T-cell (primary cell): ENCODE measurements around the gene ADAP1. TPM values are rescaled to one million over a fixed set of nuclear protein-coding genes. Genes with fewer than 3 reads are reported as not detected.
"Not testable (repeated sequence)": the region's sequence is repeated elsewhere in the genome, so short reads cannot be mapped to it uniquely, and the experiment has no call there.

Source experiments
- ATAC-seq, 4 experiments: fragments of 200-7000 bp in 3 of 4; fragments of 150-1000 bp in 1 of 4; cut with Tn5 transposase; replicated peaks in 1 of 4; 1 replicate in 3 of 4; 2 replicates in 1 of 4; pipeline ENCODE4 v1.10.0; 2021; ENCODE audit warnings: moderate library complexity in 3 of 4, mild to moderate bottlenecking in 2 of 4, moderate number of reproducible peaks in 1 of 4
- CTCF ChIA-PET, 2 donors: fragments of 300-600 bp; sonication (Branson Sonifier 250); formaldehyde crosslinking; loops; one replicate each; lab custom pipeline; 2022; ENCODE audit warnings: antibody characterized with exemption in 2 of 2; lab: Charles Lee
- POLR2A ChIA-PET, 2 donors: fragments of 300-600 bp; sonication (Branson Sonifier 250); formaldehyde crosslinking; loops; one replicate each; lab custom pipeline; 2022; ENCODE audit warnings: antibody characterized with exemption in 2 of 2; lab: Charles Lee
- DNase-seq, 35 experiments: peaks; one replicate each; pipeline versions ENCODE4 v3.0.0 to v3.0.0-alpha.2; 2013 to 2023
- H3K27ac ChIP-seq: one replicate; pipeline ENCODE4 v1.5.1; 2013; ENCODE audit warnings: low read length
- H3K27me3 ChIP-seq, 2 experiments: replicated peaks in 1 of 2; 1 replicate in 1 of 2; 2 replicates in 1 of 2; pipeline versions ENCODE4 v1.6.1 to v1.7.0; 2013; ENCODE audit warnings: low read length in 1 of 2, mixed read lengths in 1 of 2; ENCODE audit not compliant: control insufficient read depth in 2 of 2, insufficient read depth in 2 of 2; ENCODE audit errors: extremely low read depth in 1 of 2
- H3K36me3 ChIP-seq, 2 donors: 1 replicate in 1 of 2; 2 replicates in 1 of 2; pipeline versions ENCODE4 v1.6.1 to v1.7.0; 2013; ENCODE audit warnings: low read length in 1 of 2; ENCODE audit not compliant: control insufficient read depth in 2 of 2, insufficient read depth in 1 of 2; ENCODE audit errors: extremely low read depth in 1 of 2
- H3K4me1 ChIP-seq, 2 experiments: 1 replicate in 1 of 2; 2 replicates in 1 of 2; pipeline versions ENCODE4 v1.6.1 to v1.7.0; 2013; ENCODE audit warnings: low read length in 2 of 2, mixed read lengths in 1 of 2; ENCODE audit not compliant: insufficient read depth in 2 of 2, control insufficient read depth in 1 of 2; ENCODE audit errors: extremely low read depth in 1 of 2
- H3K4me3 ChIP-seq, 2 donors: 1 replicate in 1 of 2; 2 replicates in 1 of 2; pipeline versions ENCODE4 v1.5.1 to v1.7.0; 2013; ENCODE audit warnings: mild to moderate bottlenecking in 2 of 2, low read length in 1 of 2, moderate library complexity in 1 of 2; ENCODE audit not compliant: control insufficient read depth in 1 of 2; ENCODE audit errors: extremely low read depth in 1 of 2
- H3K9me3 ChIP-seq: 2 replicates; pipeline ENCODE4 v1.7.0; 2013
- H3K27ac Mint-ChIP-seq, 2 donors: one replicate each; pipeline ENCODE4 v1.8.0; 2020 to 2021; ENCODE audit warnings: mild to moderate bottlenecking in 2 of 2, mixed read lengths in 2 of 2
- H3K27me3 Mint-ChIP-seq, 2 donors: one replicate each; pipeline ENCODE4 v1.8.0; 2021 to 2022; ENCODE audit warnings: mixed read lengths in 2 of 2
- H3K36me3 Mint-ChIP-seq: one replicate; pipeline ENCODE4 v1.8.0; 2021; ENCODE audit warnings: mixed read lengths
- H3K4me1 Mint-ChIP-seq, 3 donors: one replicate each; pipeline ENCODE4 v1.8.0; 2020 to 2022; ENCODE audit warnings: mixed read lengths in 3 of 3, mild to moderate bottlenecking in 1 of 3
- H3K4me3 Mint-ChIP-seq, 3 donors: one replicate each; pipeline ENCODE4 v1.8.0; 2020 to 2022; ENCODE audit warnings: mild to moderate bottlenecking in 3 of 3, mixed read lengths in 3 of 3, moderate library complexity in 3 of 3
- H3K9me3 Mint-ChIP-seq, 3 donors: one replicate each; pipeline ENCODE4 v1.8.0; 2020 to 2022; ENCODE audit warnings: mixed read lengths in 3 of 3
- WGBS: methylation state at CpG from one replicate; pipeline ENCODE4 v1.1.5; 2013; ENCODE audit warnings: missing lambda C conversion rate; ENCODE audit not compliant: insufficient coverage; 5-methylcytosine and 5-hydroxymethylcytosine counted together
- total RNA-seq, 35 experiments: library from RNA in 6 of 35; stranded (reverse) in 6 of 35; fragments of 120-200 nt in 1 of 35; gene quantifications; one replicate each; pipeline versions ENCODE4 v1.2.1 to v1.2.4 and lab custom pipeline; 2013 to 2026

The ADAP1 gene
- total RNA-seq, 5 donors from 2014 or later (not counting 1 experiment from before 2014, with no cell fraction given) = 10.6 to 26.9 (median 23.5) TPM

DNA sequence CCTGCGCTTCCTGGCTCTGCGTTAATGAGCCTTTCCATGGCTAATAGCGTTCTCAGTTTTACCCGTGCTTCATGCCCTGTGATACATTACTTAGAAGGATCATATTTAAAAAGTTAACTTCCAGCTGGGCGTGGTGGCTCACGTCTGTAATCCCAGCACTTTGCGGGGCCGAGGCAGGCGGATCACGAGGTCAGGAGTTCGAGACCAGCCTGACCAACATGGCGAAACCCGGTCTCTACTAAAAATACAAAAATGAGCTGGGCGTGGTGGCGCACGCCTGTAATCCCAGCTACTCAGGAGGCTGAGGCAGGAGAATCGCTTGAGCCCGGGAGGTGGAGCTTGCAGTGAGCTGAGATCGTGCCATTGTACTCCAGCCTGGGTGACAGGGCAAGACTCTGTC lies 81.8 kb downstream of the ADAP1 start:
- DNase-seq, H3K27ac Mint-ChIP-seq, H3K9me3 ChIP-seq, H3K4me3 ChIP-seq, ATAC-seq, H3K27me3 ChIP-seq, POLR2A ChIA-PET, H3K4me3 Mint-ChIP-seq, H3K27ac ChIP-seq, H3K27me3 Mint-ChIP-seq, H3K9me3 Mint-ChIP-seq: not testable (repeated sequence)
- WGBS = 97% methylated on average over 18 of the region's 19 CpGs
- H3K4me1 Mint-ChIP-seq = peaks cover 13 to 19% (median 16%) of the 10 kb centered on the region in 3 donors
- peaks cover 28% of the 10 kb centered on the region for H3K36me3 Mint-ChIP-seq
- CTCF ChIA-PET = interaction anchor here (0.6 to 1.8 kb wide), 5 partner anchors 45 to 86 kb away, joined by 3 to 8 read pairs (median 3); no protein-coding TSS in a partner anchor
- Histone ChIP-seq H3K4me1 (peaks cover 5 to 20% of the 10 kb centered on the region in 2 experiments), H3K36me3 (peaks cover 5 to 26% of the 10 kb centered on the region in 2 donors)

DNA sequence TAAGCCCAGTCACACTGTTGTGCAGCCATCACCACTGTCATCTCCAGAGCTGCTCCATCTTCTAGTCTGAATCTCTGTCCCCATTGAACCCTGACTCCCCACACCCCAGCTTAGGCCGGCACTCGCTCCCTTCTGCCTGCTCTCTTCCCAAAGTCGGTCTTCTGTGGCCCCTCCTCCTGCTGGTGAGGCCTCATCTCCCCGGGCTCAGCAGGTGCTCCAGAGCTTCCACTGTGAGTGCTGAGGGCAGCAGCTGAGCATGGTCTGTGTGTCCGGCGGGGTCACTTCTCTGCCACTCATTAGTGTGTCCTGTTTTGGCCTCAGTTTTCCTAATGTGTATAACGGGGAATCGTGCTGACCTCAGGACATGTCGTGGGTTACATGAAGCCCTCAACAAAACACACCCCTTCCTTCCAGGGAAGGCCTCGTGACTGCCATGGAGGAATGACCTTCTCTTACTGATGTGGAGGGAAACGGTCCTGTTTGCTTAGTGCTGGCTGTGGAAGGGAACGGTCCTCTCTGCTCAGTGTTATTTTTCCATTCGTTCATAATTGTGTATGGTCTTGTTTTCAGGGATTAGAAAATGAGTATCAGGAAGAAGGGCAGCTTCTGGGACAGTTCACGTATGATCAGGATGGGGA lies 82.5 kb downstream of the ADAP1 start:
- H3K9me3 Mint-ChIP-seq = no peaks in the 10 kb centered on the region
- no peaks in the 10 kb centered on the region for H3K27me3 Mint-ChIP-seq
- ATAC-seq (no peak), DNase-seq (no peak)
- POLR2A ChIA-PET = no interaction called here
- Histone ChIP-seq H3K9me3 (no peaks in the 10 kb centered on the region), H3K27me3 (no peaks in the 10 kb centered on the region), H3K4me3 (no peak overlapping the region), H3K4me1 (peaks cover 5 to 17% of the 10 kb centered on the region in 2 experiments), H3K27ac (no peak overlapping the region), H3K36me3 (peaks cover 11 to 33% of the 10 kb centered on the region in 2 donors)
- WGBS = 90% methylated on average over 5 of the region's 14 CpGs
- CTCF ChIA-PET = interaction anchor here (0.9 to 1.8 kb wide), 2 partner anchors 79 to 83 kb away, joined by 3 to 8 read pairs; no protein-coding TSS in a partner anchor
- H3K4me3 Mint-ChIP-seq = no peak overlapping the region
- H3K36me3 Mint-ChIP-seq = peaks cover 32% of the 10 kb centered on the region
- H3K4me1 Mint-ChIP-seq = peaks cover 13 to 16% (median 16%) of the 10 kb centered on the region in 3 donors
- H3K27ac Mint-ChIP-seq = peak overlapping the region in 1 of 2 donors; percentile 55

DNA sequence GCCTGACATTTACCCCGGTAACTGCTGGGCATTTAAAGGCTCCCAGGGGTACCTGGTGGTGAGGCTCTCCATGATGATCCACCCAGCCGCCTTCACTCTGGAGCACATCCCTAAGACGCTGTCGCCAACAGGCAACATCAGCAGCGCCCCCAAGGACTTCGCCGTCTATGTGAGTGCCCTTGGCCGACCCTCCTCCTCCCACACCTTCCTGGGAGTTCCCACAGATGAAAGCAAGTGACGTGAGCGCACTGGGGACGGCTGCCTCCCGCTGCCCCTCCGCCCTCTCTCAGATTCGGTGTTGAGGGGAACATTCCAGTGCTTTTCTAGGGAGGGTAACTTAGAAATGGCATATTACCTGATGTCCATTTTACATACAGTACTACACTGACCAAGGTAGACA lies 85.1 kb downstream of the ADAP1 start:
- Histone ChIP-seq H3K9me3 (no peaks in the 10 kb centered on the region), H3K4me3 (no peak overlapping the region), H3K27me3 (no peaks in the 10 kb centered on the region), H3K27ac (no peak overlapping the region), H3K36me3 (peaks cover 18 to 50% of the 10 kb centered on the region in 2 donors), H3K4me1 (peaks cover 5 to 10% of the 10 kb centered on the region in 2 experiments)
- WGBS = 100% methylated on average over 4 of the region's 14 CpGs
- ChIA-PET CTCF (no interaction called here), POLR2A (no interaction called here)
- Mint-ChIP-seq H3K4me1 (peaks cover 12 to 16% (median 13%) of the 10 kb centered on the region in 3 donors), H3K36me3 (peaks cover 49% of the 10 kb centered on the region), H3K27me3 (no peaks in the 10 kb centered on the region), H3K9me3 (no peaks in the 10 kb centered on the region), H3K27ac (no peak overlapping the region), H3K4me3 (no peak overlapping the region)
- DNase-seq (no peak), ATAC-seq (no peak)

DNA sequence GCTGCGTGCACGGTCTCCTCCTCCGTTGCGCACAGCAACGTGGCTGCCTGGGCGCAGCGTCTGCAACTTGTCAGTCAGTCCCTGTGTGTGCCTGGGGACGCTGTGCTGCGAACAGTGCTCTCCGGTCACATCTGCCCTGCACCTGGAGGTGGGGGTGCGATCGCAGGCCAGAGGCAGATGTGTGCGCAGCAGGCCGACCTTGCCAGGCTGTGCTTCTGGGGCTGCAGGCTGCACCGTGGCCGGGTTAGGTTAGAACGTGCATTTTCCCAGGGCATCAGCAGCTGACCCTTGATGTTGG lies 86.3 kb downstream of the ADAP1 start:
- H3K36me3 ChIP-seq = peaks cover 22 to 54% of the 10 kb centered on the region in 2 donors
- no peak for ATAC-seq

DNA sequence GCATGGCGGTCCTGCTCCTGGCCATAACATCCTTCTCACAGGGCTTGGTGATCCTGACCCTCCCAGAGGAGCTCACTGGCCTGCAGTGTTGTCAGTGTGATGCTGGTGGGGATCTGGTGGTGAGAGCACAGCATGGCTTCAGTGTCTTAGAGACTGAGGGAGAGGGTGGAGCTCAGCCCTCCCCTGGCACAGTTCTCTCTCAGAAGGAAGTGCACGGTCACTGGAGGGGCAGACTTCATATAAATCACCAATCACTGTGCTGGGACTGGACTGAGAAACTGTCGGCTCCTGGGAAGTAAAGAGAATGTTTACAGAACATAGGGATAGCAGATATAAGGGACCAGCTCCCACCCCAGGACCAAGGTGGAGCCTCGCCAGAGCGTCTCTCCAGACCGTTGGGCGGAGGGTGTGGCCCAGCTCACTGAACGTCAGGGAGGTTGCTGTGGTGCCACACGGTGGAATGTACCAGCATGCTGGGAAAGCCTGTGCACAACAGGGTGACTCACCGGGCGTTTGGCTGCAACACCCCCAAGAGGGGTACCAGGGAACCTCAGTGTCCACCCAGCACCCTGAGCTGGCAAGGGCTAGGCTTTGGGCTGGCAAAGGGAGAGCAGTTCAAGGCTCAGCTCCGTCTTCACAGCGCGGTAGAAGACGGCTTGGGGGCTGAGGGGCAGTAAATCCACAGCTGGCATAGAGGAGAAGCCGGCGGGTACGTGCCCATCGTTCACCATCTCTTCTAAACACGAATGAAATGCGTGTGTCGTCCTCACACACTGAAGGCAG lies 86.9 kb downstream of the ADAP1 start:
- Histone ChIP-seq H3K27me3 (no peaks in the 10 kb centered on the region), H3K27ac (no peak overlapping the region), H3K9me3 (no peaks in the 10 kb centered on the region), H3K36me3 (peaks cover 22 to 53% of the 10 kb centered on the region in 2 donors), H3K4me3 (no peak overlapping the region), H3K4me1 (no peaks in the 10 kb centered on the region)
- H3K9me3 Mint-ChIP-seq = no peaks in the 10 kb centered on the region
- POLR2A ChIA-PET = no interaction called here
- no peaks in the 10 kb centered on the region for H3K27me3 Mint-ChIP-seq
- peaks cover 45% of the 10 kb centered on the region for H3K36me3 Mint-ChIP-seq
- H3K4me3 Mint-ChIP-seq = no peak overlapping the region
- peaks cover 0 to 4% (median 4%) of the 10 kb centered on the region in 3 donors for H3K4me1 Mint-ChIP-seq
- WGBS = 95% methylated on average over 20 of the region's 22 CpGs
- no peak overlapping the region for H3K27ac Mint-ChIP-seq
- CTCF ChIA-PET = no interaction called here
- ATAC-seq (peak in 1 of 4 experiments; percentile 24), DNase-seq (no peak)

More for the DNA sequence above, 86.3 kb downstream of the ADAP1 start:
- Mint-ChIP-seq H3K4me3 (no peak overlapping the region), H3K9me3 (no peaks in the 10 kb centered on the region), H3K4me1 (peaks cover 2 to 6% (median 6%) of the 10 kb centered on the region in 3 donors), H3K36me3 (peaks cover 47% of the 10 kb centered on the region), H3K27ac (no peak overlapping the region), H3K27me3 (no peaks in the 10 kb centered on the region)
- ChIA-PET CTCF (no interaction called here), POLR2A (no interaction called here)
- no peaks in the 10 kb centered on the region for H3K27me3 ChIP-seq
- no peak overlapping the region for H3K27ac ChIP-seq
- no peak overlapping the region for H3K4me3 ChIP-seq
- WGBS = over 99% methylated on average over 16 of the region's 17 CpGs
- peaks cover 0 to 1% of the 10 kb centered on the region in 2 experiments for H3K4me1 ChIP-seq
- no peak for DNase-seq
- no peaks in the 10 kb centered on the region for H3K9me3 ChIP-seq

DNA sequence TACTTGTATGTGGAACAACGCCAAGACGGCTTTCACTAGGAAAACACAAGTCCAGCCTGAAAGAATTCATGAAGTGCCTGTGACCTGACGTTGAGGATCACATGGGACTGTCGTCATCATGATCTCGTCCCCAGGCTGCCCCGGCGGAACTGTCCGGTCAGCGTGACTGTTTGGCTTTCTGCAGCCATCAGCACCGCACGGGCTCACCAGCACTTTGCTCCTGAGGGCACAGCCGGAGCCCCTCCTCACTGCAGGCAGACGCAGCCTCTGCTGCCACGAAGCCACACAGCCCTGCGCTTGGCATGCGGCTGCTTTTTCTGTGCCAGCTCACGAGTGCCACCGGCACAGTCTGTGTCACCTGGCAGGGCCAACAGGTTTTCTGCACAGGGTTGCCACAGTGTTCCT lies 87.5 kb downstream of the ADAP1 start:
- 94% methylated on average over 18 of the region's 18 CpGs for WGBS
- no peak overlapping the region for H3K4me3 ChIP-seq
- H3K27me3 Mint-ChIP-seq = no peaks in the 10 kb centered on the region
- CTCF ChIA-PET = no interaction called here
- no peak for ATAC-seq
- H3K36me3 Mint-ChIP-seq = peaks cover 46% of the 10 kb centered on the region
- no peak overlapping the region for H3K4me3 Mint-ChIP-seq
- H3K27ac ChIP-seq = no peak overlapping the region
- no peak overlapping the region for H3K27ac Mint-ChIP-seq
- H3K4me1 Mint-ChIP-seq = peaks cover 0 to 4% (median 4%) of the 10 kb centered on the region in 3 donors
- POLR2A ChIA-PET = no interaction called here
- peaks cover 22 to 52% of the 10 kb centered on the region in 2 donors for H3K36me3 ChIP-seq
- no peaks in the 10 kb centered on the region for H3K4me1 ChIP-seq
- H3K9me3 Mint-ChIP-seq = no peaks in the 10 kb centered on the region
- H3K9me3 ChIP-seq = no peaks in the 10 kb centered on the region
- no peak for DNase-seq
- no peaks in the 10 kb centered on the region for H3K27me3 ChIP-seq
